Amygdala (tissue), 56 donors: ENCODE results near the gene FIBCD1.
A peak's percentile ranks its signal among the peaks of the same experiment; 100 is the strongest.

ENCODE experiments used
- DNase-seq, 56 donors: peaks; one replicate each; lab custom pipeline; 2025; lab: John Stamatoyannopoulos, UW

FIBCD1 gene

DNA sequence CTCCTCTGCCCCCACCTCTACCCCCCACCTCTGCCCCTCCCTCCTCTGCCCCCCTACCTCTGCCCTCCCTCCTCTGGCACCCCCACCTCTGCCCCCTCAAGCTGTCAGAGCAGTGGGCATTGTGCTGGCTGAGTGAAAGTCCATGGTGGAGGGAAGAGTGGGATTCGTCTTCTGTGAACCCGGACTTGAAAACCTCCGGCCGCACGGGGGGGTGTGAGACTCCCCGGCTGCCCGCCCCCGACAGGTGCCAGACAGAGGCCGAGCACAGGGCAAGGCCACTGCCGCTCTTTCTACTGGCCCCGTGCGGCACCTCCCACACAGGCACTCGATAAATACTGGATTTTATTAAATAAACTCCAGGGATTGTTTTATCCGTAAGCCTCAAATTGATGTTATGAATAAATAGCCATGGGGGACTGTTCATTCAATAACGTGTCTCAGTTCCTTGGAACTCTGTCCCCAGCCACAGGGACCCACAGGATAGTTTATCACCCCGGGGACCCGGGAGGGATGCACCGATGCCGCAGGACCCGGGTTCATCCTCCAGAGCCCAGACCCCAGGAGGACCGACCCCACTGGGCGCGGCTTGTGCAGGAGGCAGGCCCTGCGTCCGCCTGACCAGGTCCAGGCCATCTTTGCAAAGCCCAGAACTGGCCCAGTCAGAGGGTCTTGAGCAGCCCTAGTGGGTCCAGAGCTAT is 39.8 kb downstream of the FIBCD1 start:
- DNase-seq: no peak

DNA sequence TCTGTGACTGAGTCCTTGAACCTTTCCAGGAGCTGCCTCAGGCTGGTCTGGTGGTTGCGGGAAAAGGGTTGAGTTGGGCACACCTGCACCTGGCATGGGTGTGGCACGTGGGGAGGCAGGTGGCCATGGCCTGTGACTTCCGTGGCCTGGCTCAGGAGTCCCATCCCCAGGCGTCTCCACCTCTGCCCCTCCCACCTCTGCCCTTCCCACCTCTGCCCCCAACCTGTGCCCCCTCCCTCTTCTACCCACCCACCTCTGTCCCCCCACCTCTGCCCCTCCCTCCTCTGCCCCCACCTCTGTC is 40.5 kb downstream of the FIBCD1 start:
- DNase-seq: no peak

- DNase-seq: no peak
These were observed 41.0 kb downstream of the FIBCD1 start for GRCh38 chr9:130897848-130898551.

DNA sequence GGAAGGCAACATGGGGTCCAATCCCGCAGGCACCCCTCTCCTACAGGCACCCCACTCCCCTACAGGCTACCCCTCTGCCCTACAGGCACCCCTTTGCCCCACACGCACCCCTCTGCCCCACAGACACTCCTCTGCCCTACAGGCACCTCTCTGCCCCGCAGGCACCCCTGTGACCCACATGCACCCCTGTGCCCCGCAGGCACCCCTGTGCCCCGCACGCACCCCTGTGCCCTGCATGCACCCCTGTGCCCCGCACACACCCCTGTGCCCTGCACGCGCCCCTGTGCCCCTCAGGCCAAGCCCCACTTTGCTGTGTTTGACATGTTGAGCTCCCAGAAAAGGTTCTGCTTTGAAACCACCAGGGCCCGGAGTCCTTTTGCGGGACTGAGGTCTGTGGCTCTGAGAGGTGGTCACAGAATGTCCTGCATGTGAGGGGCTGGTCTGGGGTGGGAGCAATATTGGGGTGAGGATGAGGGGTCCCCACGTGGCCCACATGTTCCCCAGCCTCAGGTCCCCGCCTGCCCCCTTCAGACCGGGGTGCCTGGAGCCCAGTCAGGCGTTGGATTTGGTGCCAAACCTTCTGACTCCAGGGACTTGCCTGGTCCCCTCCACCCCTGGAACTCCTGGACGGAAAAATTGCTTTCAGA is 41.8 kb downstream of the FIBCD1 start:
- DNase-seq: no peak

DNA sequence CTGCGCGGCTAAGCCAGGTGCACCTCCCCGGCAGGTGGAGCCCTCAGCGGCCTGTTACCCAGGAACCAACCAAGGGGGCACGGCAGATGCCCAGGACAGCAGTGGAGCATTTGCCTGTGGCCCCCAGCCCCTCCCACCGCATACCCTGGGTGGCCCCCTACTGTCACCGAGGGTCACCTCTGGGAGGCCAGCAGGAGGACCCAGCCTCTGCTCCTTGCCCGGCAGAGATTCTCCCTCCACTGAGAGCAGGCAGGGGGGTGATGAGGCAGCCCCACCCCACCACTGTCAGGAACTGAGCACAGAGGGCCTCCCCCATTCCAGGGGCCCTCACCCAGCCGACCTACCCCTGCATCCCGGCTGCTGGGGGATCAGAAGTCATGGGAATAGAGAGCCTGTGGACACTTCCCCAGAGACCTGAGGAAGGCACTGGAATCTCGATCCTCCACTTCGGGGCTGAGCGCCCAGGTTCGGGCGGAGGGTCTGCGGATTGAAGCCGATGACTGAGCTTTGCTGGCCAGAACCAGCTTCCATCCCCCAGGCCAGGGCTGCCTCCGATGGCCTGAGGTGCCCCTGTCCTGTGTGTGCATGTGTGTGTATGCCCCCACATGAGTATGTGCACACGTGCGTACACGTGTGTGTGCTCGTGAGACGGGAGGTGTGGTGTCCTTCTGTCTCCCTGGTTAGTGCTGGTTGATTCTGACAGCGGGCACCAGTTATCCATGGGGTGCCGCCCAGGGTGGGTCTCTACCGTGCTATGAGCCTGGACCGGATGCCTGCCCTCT is 42.6 kb downstream of the FIBCD1 start, which contains the start of gene QRFP:
TSS of gene QRFP (minus strand) at position 580 of the 782 bp plus-strand sequence. CDS start 2,974 bp downstream, outside the sequence.
- no peak for DNase-seq

DNA sequence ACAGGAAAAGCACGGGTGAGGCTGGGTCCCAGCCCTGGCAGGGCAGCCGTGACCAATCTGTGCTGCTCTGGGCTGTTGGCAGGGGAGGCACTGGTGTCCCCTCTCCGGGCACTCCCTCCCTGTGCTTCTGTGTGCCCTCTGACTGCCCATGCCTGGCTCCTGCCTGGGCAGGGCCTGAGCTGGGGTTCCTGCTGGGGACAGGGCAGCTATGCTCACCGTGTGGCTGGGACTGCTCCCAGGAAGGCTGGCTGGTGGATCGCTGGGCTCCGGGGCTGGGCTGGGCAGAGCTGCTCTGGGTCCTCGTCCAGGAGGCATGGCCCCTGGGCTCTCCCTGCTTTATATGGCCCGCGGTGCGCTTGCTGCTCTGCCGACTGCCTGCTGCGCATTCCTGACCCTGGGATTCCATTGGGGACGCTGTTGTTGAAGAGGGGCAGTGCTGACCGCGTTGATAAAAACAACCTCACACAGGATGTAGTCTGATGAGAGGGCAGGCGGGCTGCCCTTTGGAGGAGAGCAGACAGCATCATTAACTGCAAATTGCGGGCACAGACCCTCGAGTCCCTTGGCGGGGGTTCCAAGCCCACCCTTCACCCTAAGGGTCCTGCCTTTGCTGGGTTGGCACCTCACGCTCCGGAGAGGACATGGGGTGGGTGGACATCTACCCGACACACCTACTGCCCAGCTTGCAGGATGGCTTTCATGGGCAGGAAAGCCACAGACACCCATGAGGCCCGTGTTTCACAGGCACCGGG is 43.4 kb downstream of the FIBCD1 start:
- DNase-seq: peak in 1 of 56 donors; percentile 31

- no peak for DNase-seq
These were observed 44.0 kb downstream of the FIBCD1 start for GRCh38 chr9:130895038-130895437.

GRCh38 chr9:130894546-130894945 is 44.5 kb downstream of the FIBCD1 start:
- DNase-seq: no peak

DNA sequence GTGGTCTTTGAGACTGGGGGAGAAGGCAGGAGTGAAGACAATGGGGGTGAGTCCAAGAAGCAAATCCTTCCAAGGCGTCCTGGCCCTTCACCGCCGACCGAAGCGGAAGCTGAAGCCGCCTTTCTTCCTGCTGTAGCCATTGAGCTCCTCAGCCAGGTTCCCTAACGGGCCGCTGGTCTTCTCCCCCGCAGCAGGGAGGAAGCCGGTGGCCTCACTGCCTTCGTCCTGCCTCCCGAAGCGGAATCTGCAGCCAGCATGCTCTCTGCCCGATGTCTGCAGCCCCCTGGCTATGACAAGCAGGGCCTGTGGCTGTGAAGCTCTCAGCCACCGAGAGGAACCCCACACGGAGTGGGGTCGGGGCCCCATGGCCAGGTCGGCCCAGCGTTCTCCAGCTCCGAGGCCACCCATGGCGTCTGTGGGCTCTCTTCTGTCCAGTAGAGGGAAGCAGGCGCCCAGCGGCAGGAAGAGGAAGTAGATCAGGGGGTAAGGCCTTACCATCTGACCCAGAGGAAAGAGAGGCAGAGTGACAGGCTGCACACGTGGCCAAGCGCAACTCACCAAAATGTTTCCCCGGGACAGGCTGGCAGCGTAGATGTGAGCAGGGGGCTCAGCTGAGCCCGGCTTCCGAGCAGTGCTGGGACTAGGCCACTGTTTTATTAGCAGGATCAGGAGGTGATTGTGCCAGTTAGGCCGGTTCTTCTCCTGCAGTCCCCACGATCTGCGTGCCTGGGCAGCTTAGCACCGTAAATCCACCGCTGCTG is 45.5 kb downstream of the FIBCD1 start:
- DNase-seq: peak in 13 of 56 donors; percentile 9 to 60 (median 19)

- peak in 2 of 56 donors; percentile 66 to 68 for DNase-seq
These were observed 46.4 kb downstream of the FIBCD1 start for GRCh38 chr9:130892477-130893304.

- peak in 23 of 56 donors; percentile 15 to 68 (median 32) for DNase-seq
These were observed 47.2 kb downstream of the FIBCD1 start for GRCh38 chr9:130891688-130892476.

- DNase-seq: no peak
These were observed 48.0 kb downstream of the FIBCD1 start for GRCh38 chr9:130890870-130891687.

GRCh38 chr9:130890124-130890523 is 48.9 kb downstream of the FIBCD1 start:
- no peak for DNase-seq

GRCh38 chr9:130888146-130888885 is 50.7 kb downstream of the FIBCD1 start:
- no peak for DNase-seq

DNA sequence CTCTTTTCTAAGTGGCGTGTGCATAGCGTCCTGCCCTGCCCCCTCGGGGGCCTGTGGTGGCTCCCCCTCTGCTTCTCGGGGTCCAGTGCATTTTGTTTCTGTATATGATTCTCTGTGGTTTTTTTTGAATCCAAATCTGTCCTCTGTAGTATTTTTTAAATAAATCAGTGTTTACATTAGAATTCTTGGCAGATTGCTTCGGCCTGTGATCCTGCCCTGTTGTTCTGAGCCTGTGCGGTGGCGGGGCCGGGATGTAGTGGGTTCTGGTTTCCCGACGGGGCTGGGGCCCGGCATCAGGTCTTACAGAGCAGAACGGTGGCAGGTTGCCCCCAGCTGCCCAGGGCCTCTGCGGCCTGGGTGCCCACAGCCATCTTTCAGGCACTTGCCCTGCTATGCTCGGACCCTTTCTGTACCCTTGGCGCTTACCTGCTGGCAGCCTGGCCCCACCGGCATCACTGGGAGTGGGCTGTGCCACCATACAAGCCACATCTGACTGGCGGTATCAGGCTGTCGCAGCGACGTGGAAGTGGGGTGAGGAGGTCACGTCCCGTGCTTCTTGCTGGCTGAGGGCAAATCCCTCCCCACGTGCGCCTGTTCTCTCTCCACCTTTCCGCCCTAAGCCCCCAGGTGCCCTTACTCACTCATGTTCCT is 51.4 kb downstream of the FIBCD1 start:
- no peak for DNase-seq

DNA sequence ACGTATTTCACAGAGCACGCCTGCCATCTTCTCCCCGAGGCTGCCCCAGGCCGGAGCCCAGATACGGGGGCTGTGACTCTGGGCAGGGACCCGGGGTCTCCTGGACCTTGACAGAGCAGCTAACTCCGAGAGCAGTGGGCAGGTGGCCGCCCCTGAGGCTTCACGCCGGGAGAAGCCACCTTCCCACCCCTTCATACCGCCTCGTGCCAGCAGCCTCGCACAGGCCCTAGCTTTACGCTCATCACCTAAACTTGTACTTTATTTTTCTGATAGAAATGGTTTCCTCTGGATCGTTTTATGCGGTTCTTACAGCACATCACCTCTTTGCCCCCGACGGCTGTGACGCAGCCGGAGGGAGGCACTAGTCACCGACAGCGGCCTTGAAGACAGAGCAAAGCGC is 52.1 kb downstream of the FIBCD1 start:
- DNase-seq: no peak
